Measurements from ENCODE around the gene DIP2B. TPM values are rescaled to one million over a fixed set of nuclear protein-coding genes. Genes with fewer than 3 reads are reported as not detected.
"Not testable (repeated sequence)": the region's sequence is repeated elsewhere in the genome, so short reads cannot be mapped to it uniquely, and the experiment has no call there.

DIP2B gene
- total RNA-seq, 1 donor from 2014 or later = 21.3 TPM

DNA sequence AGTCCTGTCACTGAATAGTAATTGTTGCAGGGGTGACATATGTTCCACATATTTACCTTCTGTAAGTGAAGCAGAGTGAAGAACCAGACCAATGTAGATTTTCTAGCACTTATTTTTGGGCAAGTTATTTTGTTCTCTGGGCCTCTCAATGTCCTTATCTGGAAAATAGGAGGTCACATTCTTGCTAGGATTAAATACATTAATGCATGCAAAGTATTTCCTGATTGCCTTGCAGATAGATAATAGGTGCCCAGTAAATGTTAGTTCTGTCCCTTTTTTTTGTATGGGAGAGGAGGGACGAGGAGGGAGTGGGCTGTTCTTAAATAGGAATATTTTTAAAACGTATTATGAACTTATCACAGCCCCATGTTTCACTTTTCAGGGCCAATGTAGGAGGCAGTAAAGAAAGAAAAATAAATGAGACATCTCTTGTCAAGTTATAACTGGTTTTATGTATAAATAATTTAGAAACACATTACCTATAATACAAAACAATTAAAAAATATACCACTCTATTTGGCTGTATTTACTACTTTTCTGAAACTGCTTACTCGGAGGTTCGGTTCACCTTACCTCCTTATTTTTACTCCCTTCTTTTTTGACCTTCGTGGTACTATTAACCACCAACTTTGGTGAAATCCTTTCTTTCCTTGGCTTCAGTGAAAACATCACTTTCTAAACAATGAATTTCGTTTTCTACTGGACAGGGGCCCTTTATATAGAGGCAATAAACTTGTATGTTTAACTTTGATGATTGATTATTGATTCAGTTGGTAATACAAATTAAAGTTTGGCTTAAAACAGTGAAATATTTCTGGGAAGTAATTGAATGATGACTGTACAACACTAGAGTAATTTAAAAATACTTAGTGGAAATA, 41.9 kb downstream of the DIP2B start:
- no peak for DNase-seq (ENCODE audit: low spot score)

- DNase-seq (ENCODE audit: low spot score) = no peak
These were observed 43.0 kb downstream of the DIP2B start for GRCh38 chr12:50547742-50548141.

DNA sequence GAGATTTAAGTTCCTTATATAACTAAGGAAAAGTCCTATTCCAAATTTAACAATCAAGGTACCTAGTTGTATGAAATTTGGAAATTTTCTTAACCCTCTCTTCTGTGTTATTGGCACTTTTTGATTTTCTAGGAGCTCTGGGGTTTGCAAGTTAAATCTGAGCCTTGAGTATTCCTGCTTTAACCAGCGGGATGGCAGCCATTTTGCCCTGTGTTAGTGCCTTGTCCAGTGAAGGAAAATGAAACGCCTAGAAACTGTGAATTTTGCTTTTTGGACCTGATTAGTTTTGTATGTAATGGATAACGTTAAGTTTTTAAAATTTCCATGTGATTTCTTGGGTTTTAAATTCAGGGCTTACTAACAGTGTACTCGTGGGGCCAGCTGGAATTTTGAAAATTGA, 45.1 kb downstream of the DIP2B start:
- no peak for DNase-seq (ENCODE audit: low spot score)

DNA sequence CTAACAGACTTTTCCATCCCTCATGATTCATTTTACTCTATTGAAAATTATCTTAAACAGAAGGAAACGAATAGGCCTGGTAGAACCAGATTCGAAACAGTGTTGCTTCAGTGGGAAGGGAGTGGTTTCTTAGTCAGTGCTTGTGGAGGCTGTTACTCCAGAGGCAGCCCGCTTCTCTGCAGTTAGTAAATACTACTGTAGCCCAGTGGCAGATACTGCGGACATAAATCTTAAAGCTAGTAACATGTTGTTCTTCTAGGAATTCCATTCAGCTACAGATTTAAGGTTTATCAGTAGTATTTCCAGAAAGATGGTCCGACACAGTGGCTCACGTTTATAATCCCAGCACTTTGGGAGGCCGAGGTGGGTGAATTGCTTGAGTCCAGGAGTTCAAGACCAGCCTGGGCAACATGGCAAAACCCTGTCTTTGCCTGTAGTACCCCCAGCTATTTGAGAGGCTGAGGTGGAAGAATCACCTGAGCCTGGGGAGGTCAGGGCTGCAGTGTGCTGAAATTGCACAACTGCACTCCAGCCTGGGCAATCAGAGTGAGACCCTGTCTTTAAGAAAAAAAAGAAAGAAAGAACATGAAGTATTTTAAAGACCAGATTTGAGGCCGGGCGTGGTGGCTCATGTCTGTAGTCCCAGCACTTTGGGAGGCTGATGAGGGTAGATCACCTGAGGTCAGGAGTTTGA, 45.9 kb downstream of the DIP2B start:
- no peak for DNase-seq (ENCODE audit: low spot score)

DNA sequence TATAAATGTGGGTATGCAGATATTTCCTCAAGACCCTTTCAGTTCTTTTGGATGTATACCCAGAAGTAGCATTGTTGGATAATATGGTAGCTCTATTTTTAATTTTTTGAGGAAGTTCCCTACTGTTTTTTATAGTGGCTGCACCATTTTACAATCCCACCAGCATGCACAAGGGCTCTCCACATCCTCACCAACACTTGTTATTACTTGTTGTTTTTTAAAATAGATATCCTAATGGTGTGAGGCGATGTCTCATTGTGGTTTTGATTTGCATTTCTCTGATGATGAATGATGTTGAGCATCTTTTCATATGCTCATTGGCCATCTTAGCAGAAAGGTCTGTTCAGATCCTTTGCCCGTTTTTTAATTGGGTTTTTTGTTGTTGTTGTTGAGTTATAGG, 47.1 kb downstream of the DIP2B start:
- DNase-seq (ENCODE audit: low spot score) = no peak

GRCh38 chr12:50554651-50555050, 49.9 kb downstream of the DIP2B start:
- DNase-seq (ENCODE audit: low spot score) = no peak

GRCh38 chr12:50555471-50555885, 50.7 kb downstream of the DIP2B start:
- DNase-seq (ENCODE audit: low spot score) = no peak

GRCh38 chr12:50556273-50556672, 51.5 kb downstream of the DIP2B start:
- no peak for DNase-seq (ENCODE audit: low spot score)

- not testable (repeated sequence) for DNase-seq (ENCODE audit: low spot score)
These were observed 52.0 kb downstream of the DIP2B start for GRCh38 chr12:50556796-50557195.

DNA sequence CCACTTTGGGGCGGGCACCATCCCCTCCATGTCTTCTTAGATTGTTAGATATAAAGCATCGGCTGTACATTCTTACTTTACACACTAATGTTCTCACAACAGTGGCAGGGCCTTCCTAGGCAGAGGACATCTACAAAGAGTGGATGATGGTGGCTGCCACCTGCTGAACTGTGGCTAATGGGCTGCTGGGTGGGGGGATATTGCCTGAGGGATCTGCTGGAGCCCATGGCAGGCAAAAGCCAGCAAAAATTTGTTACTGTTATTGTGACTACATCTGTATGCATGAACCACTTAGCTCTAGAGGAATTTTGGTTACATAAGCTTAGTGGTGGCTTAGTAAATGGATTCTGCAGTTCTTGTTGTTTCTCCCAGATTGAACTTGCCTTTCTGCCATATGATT, 52.6 kb downstream of the DIP2B start:
- no peak for DNase-seq (ENCODE audit: low spot score)

DNA sequence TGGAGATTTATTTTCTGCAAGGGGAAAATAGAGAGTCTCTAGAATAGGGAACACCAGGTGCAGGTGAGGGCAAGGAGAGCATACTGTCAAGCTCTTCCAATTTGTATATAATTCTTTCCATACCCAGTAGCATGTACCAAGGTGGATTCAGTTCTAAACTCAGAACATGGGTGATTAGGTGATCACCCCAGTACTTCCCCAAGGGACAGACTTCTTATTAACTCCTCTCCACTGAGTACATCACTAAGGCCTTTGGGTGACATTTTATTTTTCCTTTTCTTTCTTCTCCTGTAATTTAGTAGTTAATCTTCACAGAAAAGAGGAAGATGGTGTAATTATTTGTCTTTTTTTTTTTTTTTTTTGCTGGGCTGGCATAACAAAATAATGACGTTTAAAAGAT, 54.2 kb downstream of the DIP2B start:
- no peak for DNase-seq (ENCODE audit: low spot score)

DNA sequence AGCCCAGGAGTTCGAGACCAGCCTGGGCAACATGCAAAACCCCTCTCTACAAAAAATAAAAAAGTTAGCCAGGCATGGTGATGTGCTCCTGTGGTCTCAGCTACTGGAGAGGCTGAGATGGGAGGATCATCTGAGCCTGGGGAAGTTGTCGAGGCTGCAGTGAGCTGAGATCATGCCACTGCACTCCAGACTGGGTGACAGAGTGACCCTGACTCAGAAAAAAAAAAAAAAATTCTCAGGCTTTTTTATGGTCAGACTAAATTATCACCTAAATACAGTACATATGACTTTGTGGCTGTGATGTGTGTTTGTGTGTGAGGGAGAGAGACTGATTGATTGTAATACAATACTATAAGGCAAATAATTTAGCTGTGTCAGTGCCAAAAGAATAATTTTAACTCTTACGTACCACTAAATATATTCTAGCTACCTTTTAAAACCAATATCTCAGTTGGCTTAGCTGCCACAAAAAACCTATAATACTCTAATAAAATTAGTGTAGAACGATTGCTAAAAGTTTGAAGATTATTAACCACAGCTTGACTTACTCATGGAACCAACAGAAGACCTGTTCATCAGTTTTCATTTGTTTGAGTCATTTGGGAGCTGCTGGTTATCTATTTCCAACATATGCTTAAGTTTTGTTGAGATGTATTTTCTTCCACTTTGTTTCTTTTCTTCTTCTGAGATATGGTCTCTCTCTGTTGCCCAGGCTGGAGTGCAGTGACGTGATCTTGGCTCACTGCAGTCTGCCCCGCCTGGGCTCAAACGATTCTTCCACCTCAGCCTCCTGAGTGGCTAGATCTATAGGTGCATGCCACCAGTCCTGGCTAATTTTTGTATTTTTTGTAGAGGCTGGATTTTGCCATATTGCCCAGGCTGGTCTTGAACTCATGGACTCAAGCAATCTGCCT, 58.0 kb downstream of the DIP2B start:
- no peak for DNase-seq (ENCODE audit: low spot score)

DNA sequence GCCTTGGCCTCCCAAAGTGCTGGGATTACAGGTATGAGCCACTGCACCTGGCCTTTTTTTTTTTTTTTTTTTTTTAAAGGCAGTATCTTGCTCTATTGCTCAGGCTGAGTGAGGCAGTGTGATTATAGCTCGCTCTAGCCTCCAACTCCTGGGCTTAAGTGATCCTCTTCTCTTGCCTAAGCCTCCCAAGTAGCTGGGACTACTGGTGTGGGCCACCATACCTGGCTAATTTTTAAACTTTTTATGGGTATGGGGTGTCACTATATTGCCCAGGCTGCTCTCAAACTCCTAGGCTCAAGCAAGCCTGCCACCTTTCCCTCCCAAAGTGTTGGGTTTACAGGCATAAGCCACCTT, 58.6 kb downstream of the DIP2B start:
- no peak for DNase-seq (ENCODE audit: low spot score)

GRCh38 chr12:50564237-50564947, 59.6 kb downstream of the DIP2B start:
- DNase-seq (ENCODE audit: low spot score) = no peak

GRCh38 chr12:50564948-50565297, 60.1 kb downstream of the DIP2B start:
- DNase-seq (ENCODE audit: low spot score) = no peak

DNA sequence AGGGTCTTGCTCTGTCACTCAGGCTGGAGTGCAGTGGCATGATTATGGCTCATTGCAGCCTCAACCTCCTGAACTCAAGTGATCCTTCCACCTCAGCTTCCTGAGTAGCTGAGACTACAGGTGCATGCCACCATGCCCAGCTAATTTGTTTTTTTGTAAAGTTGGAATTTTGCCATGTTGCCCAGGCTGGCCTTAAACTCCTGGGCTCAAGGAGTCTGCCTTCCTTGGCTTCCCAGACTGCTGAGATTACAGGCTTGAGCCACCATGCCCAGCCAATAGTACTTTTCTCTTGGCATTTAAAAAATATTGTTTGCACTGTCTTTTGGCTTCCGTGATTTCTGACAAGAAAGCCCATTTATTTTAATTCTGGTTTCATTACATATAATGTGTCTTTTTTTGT, 61.3 kb downstream of the DIP2B start:
- DNase-seq (ENCODE audit: low spot score) = no peak

GRCh38 chr12:50567926-50568325, 63.1 kb downstream of the DIP2B start:
- no peak for DNase-seq (ENCODE audit: low spot score)

- no peak for DNase-seq (ENCODE audit: low spot score)
These were observed 63.7 kb downstream of the DIP2B start for GRCh38 chr12:50568338-50569091.

GRCh38 chr12:50569321-50569720, 64.5 kb downstream of the DIP2B start:
- DNase-seq (ENCODE audit: low spot score) = no peak

DNA sequence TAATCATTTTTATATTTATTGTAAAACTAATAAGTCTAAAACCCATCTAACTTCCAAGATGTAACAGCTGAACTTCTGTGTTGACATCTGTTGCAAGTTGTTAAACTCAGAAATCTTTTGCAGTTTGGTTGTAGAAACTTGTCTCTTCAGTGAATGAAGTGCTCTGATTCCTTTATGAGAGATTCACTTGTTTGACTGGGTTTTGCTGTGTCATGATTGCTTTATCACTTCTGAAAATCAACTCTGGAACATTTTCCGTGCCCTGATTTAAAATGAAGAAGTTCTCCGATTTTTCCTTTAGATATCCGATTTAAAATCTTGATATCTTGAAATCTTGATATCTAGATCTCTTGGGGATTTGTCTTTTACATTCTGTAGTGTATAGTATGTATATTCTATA, 65.1 kb downstream of the DIP2B start:
- DNase-seq (ENCODE audit: low spot score) = no peak
